Thyroid gland (tissue), 4 donors: Measurements from ENCODE around the gene DYNC1I1.

ENCODE experiments used
- POLR2A ChIP-seq, 2 donors: fragments of 450-650 bp; IDR thresholded peaks; one replicate each; pipeline ENCODE4 v1.6.1; 2017; ENCODE audit warnings: antibody characterized with exemption in 2 of 2, mild to moderate bottlenecking in 2 of 2, moderate library complexity in 1 of 2
- TF ChIP-seq, protein P1 (sequence below), 6 experiments: fragments of 200-600 bp in 3 of 6; fragments of 450-650 bp in 3 of 6; sonication (generic) in 3 of 6; IDR thresholded peaks; one replicate each; pipeline ENCODE4 v1.5.1; 2016 to 2019; ENCODE audit warnings: antibody characterized with exemption in 6 of 6, mild to moderate bottlenecking in 2 of 6, inconsistent platforms in 1 of 6, moderate library complexity in 1 of 6

DNA sequence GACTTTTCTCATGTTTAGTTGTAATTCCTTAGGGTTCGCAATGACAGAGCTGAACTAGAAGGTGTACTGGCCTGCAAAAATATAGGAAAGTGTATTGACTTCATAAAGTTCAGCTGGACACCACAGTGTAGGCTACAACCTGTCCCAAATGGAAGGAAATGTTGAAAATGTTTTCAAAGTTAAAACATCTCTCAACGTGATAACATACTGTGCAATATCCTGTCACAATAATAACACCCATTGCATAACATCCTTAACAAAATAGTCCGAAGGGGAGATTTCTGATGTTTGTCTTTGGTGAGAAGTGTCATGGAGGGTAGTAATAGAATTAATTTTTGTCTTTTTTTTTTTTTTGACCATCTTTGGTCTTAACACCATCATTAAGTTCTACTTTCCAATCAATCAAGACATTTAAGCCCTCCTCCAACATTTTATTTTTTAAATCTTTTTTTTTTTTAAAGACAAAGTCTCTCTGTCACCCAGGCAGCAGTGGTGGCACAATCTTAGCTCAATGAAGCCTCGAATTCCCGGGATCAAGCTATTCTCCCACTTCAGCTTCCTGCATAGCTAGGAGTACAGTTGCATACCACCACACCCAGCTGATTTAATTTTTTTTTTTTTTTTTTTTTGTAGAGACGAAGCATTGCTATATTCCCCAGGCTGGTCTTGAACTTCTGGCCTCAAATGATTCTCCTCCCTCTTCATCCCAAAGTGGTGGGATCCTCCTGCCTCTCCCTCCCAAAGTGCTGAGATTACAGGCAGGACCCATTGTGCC is 45.7 kb downstream of the DYNC1I1 start:
- TF ChIP-seq POLR2A (IDR thresholded peaks at IDR 0.05), result no peak
- TF ChIP-seq, protein P1, sequence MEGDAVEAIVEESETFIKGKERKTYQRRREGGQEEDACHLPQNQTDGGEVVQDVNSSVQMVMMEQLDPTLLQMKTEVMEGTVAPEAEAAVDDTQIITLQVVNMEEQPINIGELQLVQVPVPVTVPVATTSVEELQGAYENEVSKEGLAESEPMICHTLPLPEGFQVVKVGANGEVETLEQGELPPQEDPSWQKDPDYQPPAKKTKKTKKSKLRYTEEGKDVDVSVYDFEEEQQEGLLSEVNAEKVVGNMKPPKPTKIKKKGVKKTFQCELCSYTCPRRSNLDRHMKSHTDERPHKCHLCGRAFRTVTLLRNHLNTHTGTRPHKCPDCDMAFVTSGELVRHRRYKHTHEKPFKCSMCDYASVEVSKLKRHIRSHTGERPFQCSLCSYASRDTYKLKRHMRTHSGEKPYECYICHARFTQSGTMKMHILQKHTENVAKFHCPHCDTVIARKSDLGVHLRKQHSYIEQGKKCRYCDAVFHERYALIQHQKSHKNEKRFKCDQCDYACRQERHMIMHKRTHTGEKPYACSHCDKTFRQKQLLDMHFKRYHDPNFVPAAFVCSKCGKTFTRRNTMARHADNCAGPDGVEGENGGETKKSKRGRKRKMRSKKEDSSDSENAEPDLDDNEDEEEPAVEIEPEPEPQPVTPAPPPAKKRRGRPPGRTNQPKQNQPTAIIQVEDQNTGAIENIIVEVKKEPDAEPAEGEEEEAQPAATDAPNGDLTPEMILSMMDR (IDR thresholded peaks at IDR 0.05), result no peak
